Ovary (tissue), 3 donors: ENCODE measurements around the gene VCP.

ENCODE experiments used
- CTCF ChIP-seq, 3 donors: fragments of 450-650 bp in 2 of 3; fragments of 200-600 bp in 1 of 3; IDR thresholded peaks; one replicate each; pipeline versions ENCODE4 v1.5.1 to v1.8.0; 2016 to 2022; ENCODE audit warnings: antibody characterized with exemption in 3 of 3, mild to moderate bottlenecking in 1 of 3
- POLR2A ChIP-seq: fragments of 450-650 bp; IDR thresholded peaks from one replicate; pipeline ENCODE4 v1.6.1; 2017; ENCODE audit warnings: antibody characterized with exemption, mild to moderate bottlenecking, moderate library complexity
- donor health status: DM: no; HTN: no; CAD: no.

DNA sequence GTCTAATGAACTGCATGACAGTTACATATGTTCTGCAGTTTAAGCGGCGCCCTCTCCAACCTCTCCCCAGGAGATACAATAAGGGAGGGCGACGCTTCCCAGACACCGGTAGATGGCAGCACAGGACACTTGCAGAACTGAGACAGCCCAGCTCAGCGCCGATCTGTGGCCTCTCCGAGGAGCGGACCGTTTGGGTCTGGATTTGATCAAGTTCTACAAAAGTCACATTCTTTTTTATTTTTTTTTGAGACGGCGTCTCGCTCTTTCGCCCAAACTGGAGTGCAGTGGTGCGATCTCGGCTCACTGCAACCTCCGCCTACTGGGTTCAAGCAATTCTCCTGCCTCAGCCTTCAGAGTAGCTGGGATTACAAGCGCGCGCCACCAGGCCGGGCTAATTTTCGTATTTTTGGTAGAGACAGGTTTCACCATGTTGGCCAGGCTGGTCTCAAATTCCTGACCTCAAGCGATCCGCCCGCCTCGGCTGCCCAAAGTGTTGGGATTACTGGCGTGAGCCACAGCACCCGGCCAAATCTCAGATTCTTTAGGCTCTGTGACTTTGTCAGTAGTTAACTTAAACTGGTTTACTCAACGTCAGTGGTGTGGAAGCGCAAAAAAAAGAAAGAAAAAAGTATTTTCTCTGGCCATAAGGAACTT is 44.6 kb upstream of the VCP start:
- TF ChIP-seq POLR2A (no peak), CTCF (IDR thresholded peaks at IDR 0.05) (peak; percentile 81 to 94 (median 83))
